ENCODE measurements around the gene PPP1R36.

- TF ChIP-seq FOXJ3 (CRISPR knock-in tag; IDR thresholded peaks at IDR 0.05; ENCODE audit: borderline replicate concordance) (no peak), CREB1 (IDR thresholded peaks at IDR 0.05) (no peak), CREB1 (CRISPR knock-in tag; IDR thresholded peaks at IDR 0.05) (no peak), SP1 (IDR thresholded peaks at IDR 0.05) (no peak), SP1 (CRISPR knock-in tag; IDR thresholded peaks at IDR 0.05) (no peak), CSRNP2 (CRISPR knock-in tag; conservative IDR thresholded peaks at IDR 0.05; ENCODE audit: low read depth) (no peak)
- TF ChIP-seq, protein P1, sequence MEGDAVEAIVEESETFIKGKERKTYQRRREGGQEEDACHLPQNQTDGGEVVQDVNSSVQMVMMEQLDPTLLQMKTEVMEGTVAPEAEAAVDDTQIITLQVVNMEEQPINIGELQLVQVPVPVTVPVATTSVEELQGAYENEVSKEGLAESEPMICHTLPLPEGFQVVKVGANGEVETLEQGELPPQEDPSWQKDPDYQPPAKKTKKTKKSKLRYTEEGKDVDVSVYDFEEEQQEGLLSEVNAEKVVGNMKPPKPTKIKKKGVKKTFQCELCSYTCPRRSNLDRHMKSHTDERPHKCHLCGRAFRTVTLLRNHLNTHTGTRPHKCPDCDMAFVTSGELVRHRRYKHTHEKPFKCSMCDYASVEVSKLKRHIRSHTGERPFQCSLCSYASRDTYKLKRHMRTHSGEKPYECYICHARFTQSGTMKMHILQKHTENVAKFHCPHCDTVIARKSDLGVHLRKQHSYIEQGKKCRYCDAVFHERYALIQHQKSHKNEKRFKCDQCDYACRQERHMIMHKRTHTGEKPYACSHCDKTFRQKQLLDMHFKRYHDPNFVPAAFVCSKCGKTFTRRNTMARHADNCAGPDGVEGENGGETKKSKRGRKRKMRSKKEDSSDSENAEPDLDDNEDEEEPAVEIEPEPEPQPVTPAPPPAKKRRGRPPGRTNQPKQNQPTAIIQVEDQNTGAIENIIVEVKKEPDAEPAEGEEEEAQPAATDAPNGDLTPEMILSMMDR (CRISPR knock-in tag; IDR thresholded peaks at IDR 0.05): no peak
Measured at GRCh38 chr14:64518229-64518628, 31.5 kb upstream of the PPP1R36 start.

All from HepG2 (cell line).